Vagina (tissue), 2 donors: ENCODE data around the gene PLAC1. TPM values are rescaled to one million over a fixed set of nuclear protein-coding genes. Genes with fewer than 3 reads are reported as not detected.
A peak's percentile ranks its signal among the peaks of the same experiment; 100 is the strongest.

Experiments used
- DNase-seq, 2 donors: peaks; one replicate each; pipeline ENCODE4 v3.0.0-alpha.2; 2017; ENCODE audit errors: extremely low spot score in 2 of 2
- H3K27ac ChIP-seq: fragments of 200-600 bp; sonication (generic); one replicate; pipeline ENCODE4 v1.5.1; 2019
- H3K27me3 ChIP-seq: fragments of 200-600 bp; sonication (generic); one replicate; pipeline ENCODE4 v1.5.1; 2019
- H3K36me3 ChIP-seq, 2 donors: fragments of 200-600 bp; sonication (generic); one replicate each; pipeline ENCODE4 v1.5.1; 2017 to 2019
- H3K4me1 ChIP-seq: fragments of 200-600 bp; sonication (generic); one replicate; pipeline ENCODE4 v1.5.1; 2019
- H3K4me3 ChIP-seq, 2 donors: fragments of 200-600 bp; sonication (generic); 1 replicate in 1 of 2; 2 replicates in 1 of 2; pipeline ENCODE4 v1.5.1; 2016 to 2019
- H3K9me3 ChIP-seq: fragments of 200-600 bp; sonication (generic); one replicate; pipeline ENCODE4 v1.5.1; 2019
- POLR2A ChIP-seq, 2 donors: fragments of 450-650 bp; IDR thresholded peaks; one replicate each; pipeline ENCODE4 v1.6.1; 2017; ENCODE audit warnings: antibody characterized with exemption in 2 of 2, mild to moderate bottlenecking in 2 of 2, moderate library complexity in 2 of 2
- POLR2AphosphoS5 ChIP-seq, 2 donors: sonication (generic); formaldehyde crosslinking; IDR thresholded peaks; one replicate each; pipeline ENCODE4 v1.9.0; 2017; ENCODE audit warnings: antibody characterized with exemption in 2 of 2, mild to moderate bottlenecking in 2 of 2, low read depth in 1 of 2; ENCODE audit not compliant: insufficient read depth in 1 of 2
- intact Hi-C: fragments of 100-400 bp; cut with DNase I; formaldehyde crosslinking; loops from one replicate; pipeline ENCODE4 v1.15.1; 2023
- total RNA-seq: library from RNA; depleted of rRNA; stranded (reverse); fragments of >200 nt; gene quantifications from one replicate; pipeline ENCODE4 v1.2.3, GENCODE V29; 2016
- TF ChIP-seq, protein P1 (sequence below), 3 experiments: fragments of 450-650 bp in 2 of 3; fragments of 200-600 bp in 1 of 3; sonication (generic) in 1 of 3; IDR thresholded peaks; one replicate each; pipeline ENCODE4 v1.5.1; 2017 to 2019; ENCODE audit warnings: antibody characterized with exemption in 3 of 3, mild to moderate bottlenecking in 2 of 3, moderate library complexity in 2 of 3

Gene PLAC1
- total RNA-seq, 1 donor from 2014 or later = not detected

DNA sequence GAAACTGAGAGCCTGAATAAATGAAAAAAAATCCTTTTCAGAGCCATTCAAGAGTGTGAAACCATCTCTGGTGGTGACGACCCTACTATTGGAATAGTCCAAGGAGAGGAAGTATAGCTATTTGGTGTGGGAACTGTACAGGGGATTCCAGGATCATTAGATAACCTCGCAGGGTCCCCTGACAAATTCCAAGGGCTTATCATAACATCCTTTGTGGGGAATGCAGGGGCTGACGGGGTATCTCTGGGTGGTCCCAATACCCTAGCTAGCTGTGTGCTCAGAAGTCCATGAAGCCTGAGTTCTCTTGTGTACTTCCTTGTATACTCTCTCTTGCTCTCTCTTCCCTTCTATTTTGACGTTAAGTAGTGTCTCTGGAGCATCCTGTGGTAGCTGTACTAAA is 13.8 kb upstream of the PLAC1 start:
- intact Hi-C loops = no loop called here
- H3K27me3 ChIP-seq = no peaks in the 10 kb centered on the region
- DNase-seq = no peak
- H3K4me1 ChIP-seq = no peaks in the 10 kb centered on the region
- no peaks in the 10 kb centered on the region for H3K36me3 ChIP-seq
- no peak overlapping the region for H3K27ac ChIP-seq
- no peaks in the 10 kb centered on the region for H3K9me3 ChIP-seq
- no peak for TF ChIP-seq POLR2AphosphoS5 (IDR thresholded peaks at IDR 0.05; ENCODE audit: insufficient read depth in 1 of 2, low read depth in 1 of 2)
- H3K4me3 ChIP-seq = no peak overlapping the region

DNA sequence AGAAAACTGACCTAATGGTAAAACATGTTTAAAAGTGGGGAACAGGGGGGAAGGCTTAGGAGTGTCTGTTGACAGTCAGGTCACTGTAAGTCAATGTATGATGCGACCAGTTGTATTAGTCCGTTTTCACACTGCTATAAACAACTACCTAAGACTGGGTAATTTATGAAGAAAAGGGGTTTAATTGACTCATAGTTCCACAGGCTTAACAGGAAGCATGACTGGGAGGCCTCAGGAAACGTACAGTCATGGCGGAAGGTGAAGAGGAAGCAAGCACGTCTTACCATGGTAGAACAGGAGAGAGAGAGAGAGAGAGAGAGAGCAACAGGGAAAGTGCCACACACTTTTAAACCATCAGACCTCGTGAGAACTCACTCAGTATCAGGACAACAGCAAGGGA is 13.0 kb upstream of the PLAC1 start:
- Histone ChIP-seq H3K4me1 (no peaks in the 10 kb centered on the region), H3K27me3 (no peaks in the 10 kb centered on the region), H3K9me3 (no peaks in the 10 kb centered on the region), H3K27ac (no peak overlapping the region), H3K36me3 (no peaks in the 10 kb centered on the region), H3K4me3 (no peak overlapping the region)
- DNase-seq = no peak
- intact Hi-C loops = no loop called here
- TF ChIP-seq, protein P1, sequence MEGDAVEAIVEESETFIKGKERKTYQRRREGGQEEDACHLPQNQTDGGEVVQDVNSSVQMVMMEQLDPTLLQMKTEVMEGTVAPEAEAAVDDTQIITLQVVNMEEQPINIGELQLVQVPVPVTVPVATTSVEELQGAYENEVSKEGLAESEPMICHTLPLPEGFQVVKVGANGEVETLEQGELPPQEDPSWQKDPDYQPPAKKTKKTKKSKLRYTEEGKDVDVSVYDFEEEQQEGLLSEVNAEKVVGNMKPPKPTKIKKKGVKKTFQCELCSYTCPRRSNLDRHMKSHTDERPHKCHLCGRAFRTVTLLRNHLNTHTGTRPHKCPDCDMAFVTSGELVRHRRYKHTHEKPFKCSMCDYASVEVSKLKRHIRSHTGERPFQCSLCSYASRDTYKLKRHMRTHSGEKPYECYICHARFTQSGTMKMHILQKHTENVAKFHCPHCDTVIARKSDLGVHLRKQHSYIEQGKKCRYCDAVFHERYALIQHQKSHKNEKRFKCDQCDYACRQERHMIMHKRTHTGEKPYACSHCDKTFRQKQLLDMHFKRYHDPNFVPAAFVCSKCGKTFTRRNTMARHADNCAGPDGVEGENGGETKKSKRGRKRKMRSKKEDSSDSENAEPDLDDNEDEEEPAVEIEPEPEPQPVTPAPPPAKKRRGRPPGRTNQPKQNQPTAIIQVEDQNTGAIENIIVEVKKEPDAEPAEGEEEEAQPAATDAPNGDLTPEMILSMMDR (IDR thresholded peaks at IDR 0.05) = no peak
- TF ChIP-seq POLR2A (IDR thresholded peaks at IDR 0.05) (no peak), POLR2AphosphoS5 (IDR thresholded peaks at IDR 0.05; ENCODE audit: insufficient read depth in 1 of 2, low read depth in 1 of 2) (no peak)

DNA sequence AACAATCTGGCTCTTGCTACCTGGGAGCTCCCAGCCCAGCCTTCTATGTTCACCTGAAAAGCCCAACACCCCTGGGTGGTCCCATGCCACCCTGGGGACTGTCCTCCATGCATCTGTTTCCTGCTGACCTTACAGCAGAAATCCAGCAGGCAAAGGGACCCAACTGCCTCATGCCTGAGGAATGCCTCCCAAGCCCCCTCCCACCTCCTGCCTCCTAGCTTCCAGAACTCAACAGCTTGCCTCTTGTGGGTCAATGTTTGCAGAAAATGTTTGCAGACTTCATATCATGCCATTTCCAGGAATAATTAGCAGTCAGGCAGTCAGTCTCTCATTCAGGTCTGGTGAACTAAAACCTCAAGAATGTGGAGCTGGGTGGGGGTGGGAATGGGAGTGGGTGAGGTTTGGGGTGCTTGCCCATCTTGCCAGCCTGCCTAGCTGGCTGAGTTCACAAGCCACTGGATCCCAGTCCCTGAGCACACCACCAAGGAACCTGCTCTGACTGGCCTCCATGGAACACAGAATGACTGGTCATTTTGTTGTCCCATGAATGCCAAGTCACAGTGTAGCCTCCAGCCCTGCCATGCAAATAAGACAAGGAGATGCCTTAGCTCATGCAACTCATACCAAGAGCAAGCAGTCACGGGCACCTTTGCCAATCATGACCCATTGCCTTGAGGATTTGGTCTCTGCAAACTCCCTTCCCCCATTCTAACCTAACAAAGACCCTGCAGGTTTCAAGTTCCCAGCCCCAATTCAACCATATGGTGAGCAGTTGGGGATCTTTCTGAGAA is 12.1 kb upstream of the PLAC1 start:
- TF ChIP-seq POLR2AphosphoS5 (IDR thresholded peaks at IDR 0.05; ENCODE audit: insufficient read depth in 1 of 2, low read depth in 1 of 2) = no peak
- TF ChIP-seq, protein P1 (IDR thresholded peaks at IDR 0.05) = no peak
- TF ChIP-seq POLR2A (IDR thresholded peaks at IDR 0.05) = no peak
- intact Hi-C loops = no loop called here
- Histone ChIP-seq H3K4me3 (no peak overlapping the region), H3K4me1 (no peaks in the 10 kb centered on the region), H3K9me3 (no peaks in the 10 kb centered on the region), H3K27ac (no peak overlapping the region), H3K27me3 (no peaks in the 10 kb centered on the region), H3K36me3 (no peaks in the 10 kb centered on the region)
- no peak for DNase-seq

DNA sequence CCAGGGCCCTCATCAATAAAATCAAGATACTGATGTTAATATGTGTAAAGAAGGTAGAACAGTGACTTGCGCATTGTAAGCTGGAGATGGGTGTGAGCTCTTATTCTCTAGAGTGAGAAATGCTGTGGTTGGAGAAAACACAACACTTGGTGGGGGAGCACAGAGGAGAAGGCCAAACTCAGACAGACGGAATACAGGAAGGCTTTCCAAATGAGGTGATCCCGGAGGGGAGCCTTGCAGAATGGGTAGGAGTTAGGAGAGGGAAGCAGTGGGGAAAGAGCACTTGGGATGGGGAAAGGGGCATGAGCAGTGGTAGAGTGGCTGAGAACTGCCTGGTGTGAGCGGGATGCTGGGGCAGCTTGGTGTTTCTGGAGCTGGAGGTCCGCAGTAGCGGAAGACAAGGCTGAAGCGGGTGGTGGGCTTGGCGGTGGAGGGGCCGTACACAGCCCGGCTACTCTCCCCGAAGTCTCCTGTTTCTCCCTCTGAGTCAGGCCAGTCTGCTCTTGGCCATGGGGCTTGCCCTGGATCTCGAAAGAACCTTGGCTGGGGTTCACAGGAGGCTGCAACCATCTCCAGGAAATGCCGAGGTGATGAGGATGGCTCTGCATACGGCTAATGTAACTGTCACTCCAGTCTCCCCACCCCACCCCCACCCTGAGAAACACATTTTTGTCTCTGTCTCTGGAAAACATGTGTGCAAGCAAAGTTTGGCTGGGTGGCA is 11.3 kb upstream of the PLAC1 start:
- Histone ChIP-seq H3K36me3 (no peaks in the 10 kb centered on the region), H3K9me3 (no peaks in the 10 kb centered on the region), H3K27me3 (no peaks in the 10 kb centered on the region), H3K4me1 (no peaks in the 10 kb centered on the region), H3K27ac (peak overlapping the region; percentile 39), H3K4me3 (no peak overlapping the region)
- TF ChIP-seq, protein P1 (IDR thresholded peaks at IDR 0.05) = no peak
- TF ChIP-seq POLR2A (IDR thresholded peaks at IDR 0.05) (no peak), POLR2AphosphoS5 (IDR thresholded peaks at IDR 0.05; ENCODE audit: insufficient read depth in 1 of 2, low read depth in 1 of 2) (no peak)
- no peak for DNase-seq
- intact Hi-C loops = no loop called here

DNA sequence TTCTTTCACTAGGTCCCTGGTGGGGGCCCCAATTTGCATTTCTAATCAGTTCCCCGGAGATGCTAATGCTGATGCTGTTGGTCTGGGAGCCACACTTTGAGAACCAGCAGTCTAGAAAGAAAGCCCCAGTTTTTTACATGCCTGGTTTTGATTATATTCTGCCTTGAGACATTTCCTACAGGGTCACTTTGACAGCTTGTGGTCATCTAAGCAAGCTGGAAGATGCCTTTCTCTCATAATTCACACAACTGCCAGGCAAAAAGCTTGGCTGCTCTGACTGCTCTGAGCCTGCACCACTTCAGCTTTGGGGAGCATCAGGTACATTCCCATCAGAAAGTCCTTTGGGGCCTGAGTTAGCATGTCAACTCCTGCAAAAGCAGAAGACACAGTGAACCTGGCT is 5.9 kb upstream of the PLAC1 start:
- H3K27me3 ChIP-seq = no peaks in the 10 kb centered on the region
- no peak for TF ChIP-seq POLR2A (IDR thresholded peaks at IDR 0.05)
- TF ChIP-seq POLR2AphosphoS5 (IDR thresholded peaks at IDR 0.05; ENCODE audit: insufficient read depth in 1 of 2, low read depth in 1 of 2) = no peak
- H3K36me3 ChIP-seq = no peaks in the 10 kb centered on the region
- H3K9me3 ChIP-seq = no peaks in the 10 kb centered on the region
- no peak overlapping the region for H3K27ac ChIP-seq
- no peaks in the 10 kb centered on the region for H3K4me1 ChIP-seq
- no peak overlapping the region for H3K4me3 ChIP-seq
- DNase-seq = no peak
- intact Hi-C loops = no loop called here

DNA sequence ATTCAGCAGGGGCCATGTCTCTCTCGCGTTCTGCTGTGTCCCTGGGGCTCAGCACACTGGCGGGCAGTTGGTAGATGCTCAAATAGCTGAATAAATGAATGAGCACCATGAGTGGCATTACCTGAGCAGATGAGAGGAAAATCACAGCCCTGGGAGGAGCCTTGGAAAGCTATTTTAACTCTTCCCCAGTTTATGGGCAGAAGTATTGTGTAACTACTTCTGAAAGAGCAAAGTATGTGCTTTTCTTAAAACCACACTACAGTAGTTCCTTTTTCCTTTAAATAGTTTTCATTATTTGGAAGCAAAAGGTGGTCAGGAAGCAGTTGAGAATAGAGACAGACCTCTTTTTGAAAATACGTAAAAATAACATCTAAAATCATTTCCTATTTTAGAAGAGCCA is 3.0 kb upstream of the PLAC1 start:
- Histone ChIP-seq H3K27me3 (no peaks in the 10 kb centered on the region), H3K36me3 (no peaks in the 10 kb centered on the region), H3K27ac (no peak overlapping the region), H3K4me1 (no peaks in the 10 kb centered on the region), H3K9me3 (no peaks in the 10 kb centered on the region), H3K4me3 (no peak overlapping the region)
- intact Hi-C loops = no loop called here
- no peak for DNase-seq
- TF ChIP-seq, protein P1 (IDR thresholded peaks at IDR 0.05) = no peak
- TF ChIP-seq POLR2A (IDR thresholded peaks at IDR 0.05) (no peak), POLR2AphosphoS5 (IDR thresholded peaks at IDR 0.05; ENCODE audit: insufficient read depth in 1 of 2, low read depth in 1 of 2) (no peak)
